H9 (cell line): ENCODE measurements around the gene PI3. TPM values are rescaled to one million over a fixed set of nuclear protein-coding genes. Genes with fewer than 3 reads are reported as not detected.

ENCODE experiments used
- DNase-seq: peaks from one replicate; pipeline ENCODE4 v3.0.0-alpha.2; 2017
- H2AFZ ChIP-seq: one replicate; pipeline ENCODE4 v1.6.1; 2013; ENCODE audit warnings: mild to moderate bottlenecking, low read length, control low read depth, moderate library complexity
- H2AK5ac ChIP-seq: 2 replicates; pipeline ENCODE4 v1.6.1; 2013; ENCODE audit warnings: low read length, control low read depth, mixed read lengths; ENCODE audit not compliant: insufficient read length
- H2BK120ac ChIP-seq: one replicate; pipeline ENCODE4 v1.6.1; 2013; ENCODE audit warnings: low read depth, mild to moderate bottlenecking, low read length, control low read depth, inconsistent platforms; ENCODE audit not compliant: poor library complexity, severe bottlenecking
- H2BK12ac ChIP-seq: 2 replicates; pipeline ENCODE4 v1.6.1; 2013; ENCODE audit warnings: low read length, control low read depth, mixed read lengths, low read depth; ENCODE audit not compliant: insufficient read length
- H2BK15ac ChIP-seq: 2 replicates; pipeline ENCODE4 v1.6.1; 2013; ENCODE audit warnings: low read depth, low read length, control low read depth
- H2BK20ac ChIP-seq: one replicate; pipeline ENCODE4 v1.6.1; 2013; ENCODE audit warnings: low read depth, mild to moderate bottlenecking, low read length, control low read depth, inconsistent platforms; ENCODE audit not compliant: poor library complexity, severe bottlenecking
- H2BK5ac ChIP-seq: 2 replicates; pipeline ENCODE4 v1.6.1; 2013; ENCODE audit warnings: low read length, control low read depth, mixed read lengths; ENCODE audit not compliant: insufficient read length
- H3K14ac ChIP-seq: 2 replicates; pipeline ENCODE4 v1.6.1; 2013; ENCODE audit warnings: low read length, control low read depth; ENCODE audit not compliant: insufficient read depth
- H3K18ac ChIP-seq: 2 replicates; pipeline ENCODE4 v1.6.1; 2013; ENCODE audit warnings: low read depth, mild to moderate bottlenecking, mixed read lengths, low read length, control low read depth; ENCODE audit not compliant: insufficient read length
- H3K23ac ChIP-seq: 2 replicates; pipeline ENCODE4 v1.6.1; 2013; ENCODE audit warnings: low read length, control low read depth, mixed read lengths, low read depth; ENCODE audit not compliant: insufficient read length
- H3K23me2 ChIP-seq: 2 replicates; pipeline ENCODE4 v1.6.1; 2013; ENCODE audit warnings: low read depth, mild to moderate bottlenecking, mixed read lengths, low read length, control low read depth; ENCODE audit not compliant: insufficient read length, poor library complexity, severe bottlenecking
- H3K27ac ChIP-seq: 2 replicates; pipeline ENCODE4 v1.5.1; 2013; ENCODE audit warnings: low read length, control low read depth, mixed read lengths, low read depth; ENCODE audit not compliant: insufficient read length
- H3K27me3 ChIP-seq: 2 replicates; pipeline ENCODE4 v1.6.1; 2013; ENCODE audit warnings: low read length, control low read depth, inconsistent platforms; ENCODE audit not compliant: insufficient read depth
- H3K4ac ChIP-seq: 2 replicates; pipeline ENCODE4 v1.6.1; 2013; ENCODE audit warnings: low read depth, mild to moderate bottlenecking, control low read depth, inconsistent platforms, low read length, moderate library complexity
- H3K4me1 ChIP-seq: 2 replicates; pipeline ENCODE4 v1.6.1; 2013; ENCODE audit warnings: low read length, control low read depth, inconsistent platforms; ENCODE audit not compliant: insufficient read depth
- H3K4me2 ChIP-seq: 2 replicates; pipeline ENCODE4 v1.6.1; 2013; ENCODE audit warnings: low read length, control low read depth, mixed read lengths; ENCODE audit not compliant: insufficient read length, insufficient read depth
- H3K56ac ChIP-seq: 2 replicates; pipeline ENCODE4 v1.6.1; 2013; ENCODE audit warnings: low read depth, mild to moderate bottlenecking, mixed read lengths, low read length, control low read depth; ENCODE audit not compliant: insufficient read length
- H3K79me1 ChIP-seq: 2 replicates; pipeline ENCODE4 v1.6.1; 2013; ENCODE audit warnings: low read depth, mild to moderate bottlenecking, moderate library complexity, low read length, control low read depth, inconsistent platforms; ENCODE audit not compliant: insufficient read depth, poor library complexity, severe bottlenecking
- H3K79me2 ChIP-seq: 2 replicates; pipeline ENCODE4 v1.6.1; 2013; ENCODE audit warnings: low read length, control low read depth, inconsistent platforms; ENCODE audit not compliant: insufficient read depth
- H3K9ac ChIP-seq: 2 replicates; pipeline ENCODE4 v1.6.1; 2013; ENCODE audit warnings: low read length, control low read depth, mixed read lengths; ENCODE audit not compliant: insufficient read length; ENCODE audit errors: extremely low read depth
- H3K9me3 ChIP-seq: one replicate; pipeline ENCODE4 v1.6.1; 2013; ENCODE audit warnings: low read depth, low read length, inconsistent platforms; ENCODE audit not compliant: control insufficient read depth
- H3T11ph ChIP-seq: one replicate; pipeline ENCODE4 v1.6.1; 2013; ENCODE audit warnings: mild to moderate bottlenecking, low read length, control low read depth, inconsistent platforms
- H4K20me1 ChIP-seq: one replicate; pipeline ENCODE4 v1.6.1; 2013; ENCODE audit not compliant: control insufficient read depth, insufficient read length, insufficient read depth
- H4K5ac ChIP-seq: 2 replicates; pipeline ENCODE4 v1.6.1; 2013; ENCODE audit warnings: low read depth, mild to moderate bottlenecking, mixed read lengths, low read length, control low read depth; ENCODE audit not compliant: insufficient read length
- H4K8ac ChIP-seq: replicated peaks from 2 replicates; pipeline ENCODE4 v1.6.1; 2013; ENCODE audit warnings: low read length, control low read depth, mixed read lengths, low read depth; ENCODE audit not compliant: insufficient read length
- H4K91ac ChIP-seq: 2 replicates; pipeline ENCODE4 v1.6.1; 2013; ENCODE audit warnings: low read depth, mild to moderate bottlenecking, moderate library complexity, mixed read lengths, low read length, control low read depth; ENCODE audit not compliant: insufficient read length
- H3K27ac Mint-ChIP-seq, 3 experiments: 2 replicates in 2 of 3; 3 replicates in 1 of 3; pipeline ENCODE4 v1.8.0; 2020 to 2021; ENCODE audit warnings: mixed read lengths in 3 of 3, mild to moderate bottlenecking in 1 of 3, moderate library complexity in 1 of 3
- H3K27me3 Mint-ChIP-seq: 2 replicates; pipeline ENCODE4 v1.8.0; 2021; ENCODE audit warnings: low read depth, mild to moderate bottlenecking, moderate library complexity, mixed read lengths
- H3K36me3 Mint-ChIP-seq, 3 experiments: 2 replicates in 2 of 3; 3 replicates in 1 of 3; pipeline ENCODE4 v1.8.0; 2020 to 2021; ENCODE audit warnings: low read depth in 3 of 3, mixed read lengths in 3 of 3; ENCODE audit not compliant: insufficient read depth in 1 of 3
- H3K4me1 Mint-ChIP-seq, 2 experiments: 2 replicates each; pipeline ENCODE4 v1.8.0; 2020; ENCODE audit warnings: mixed read lengths in 2 of 2
- H3K4me3 Mint-ChIP-seq, 2 experiments: 2 replicates in 1 of 2; 3 replicates in 1 of 2; pipeline ENCODE4 v1.8.0; 2020 to 2021; ENCODE audit warnings: mild to moderate bottlenecking in 2 of 2, mixed read lengths in 2 of 2, moderate library complexity in 1 of 2
- H3K9me3 Mint-ChIP-seq, 2 experiments: 2 replicates in 1 of 2; 3 replicates in 1 of 2; pipeline ENCODE4 v1.8.0; 2020; ENCODE audit warnings: mild to moderate bottlenecking in 2 of 2, mixed read lengths in 2 of 2, moderate library complexity in 1 of 2
- CTCF ChIP-seq: fragments of 200-600 bp; sonication (generic); conservative IDR thresholded peaks from 3 replicates; pipeline ENCODE4 v1.8.0; 2021; ENCODE audit warnings: antibody characterized with exemption, mild to moderate bottlenecking
- WGBS: extraction: QIAGEN DNeasy Blood & Tissue Kit; methylation state at CpG from one replicate; pipeline ENCODE4 v1.1.7; 2013; ENCODE audit warnings: missing lambda C conversion rate, low lambda C conversion rate, mixed read lengths; ENCODE audit not compliant: insufficient read length; ENCODE audit errors: extremely low coverage; 5-methylcytosine and 5-hydroxymethylcytosine counted together
- total RNA-seq: library from RNA; stranded (reverse); gene quantifications from 2 replicates; pipeline ENCODE4 v1.2.1, GENCODE V29; 2021

PI3 gene
- total RNA-seq, 1 experiment from 2014 or later, result not detected

- Histone ChIP-seq H3K27ac (no peak overlapping the region), H3K9me3 (no peaks in the 10 kb centered on the region), H4K8ac (no peak overlapping the region), H2BK120ac (no peak overlapping the region), H2BK12ac (no peak overlapping the region), H3K27me3 (no peaks in the 10 kb centered on the region), H2AFZ (no peak overlapping the region), H3K4me1 (no peaks in the 10 kb centered on the region), H3K56ac (no peak overlapping the region), H4K5ac (no peak overlapping the region), H3K4ac (no peak overlapping the region), H3T11ph (no peak overlapping the region), H2BK15ac (no peak overlapping the region), H3K79me2 (no peaks in the 10 kb centered on the region), H2AK5ac (no peak overlapping the region), H3K4me2 (no peak overlapping the region), H2BK20ac (no peak overlapping the region), H3K23ac (no peak overlapping the region), H3K79me1 (no peaks in the 10 kb centered on the region), H4K20me1 (no peaks in the 10 kb centered on the region), H3K14ac (no peak overlapping the region), H3K18ac (no peak overlapping the region), H3K23me2 (no peaks in the 10 kb centered on the region), H4K91ac (no peak overlapping the region), H3K9ac (no peak overlapping the region), H2BK5ac (no peak overlapping the region)
- no peak for DNase-seq
- TF ChIP-seq CTCF, result no peak
- Mint-ChIP-seq H3K9me3 (peaks cover 0 to 2% of the 10 kb centered on the region in 2 experiments; a peak in 1 of 5 replicates), H3K4me3 (no peak overlapping the region), H3K4me1 (no peaks in the 10 kb centered on the region), H3K27me3 (peaks cover 15% of the 10 kb centered on the region), H3K36me3 (no peaks in the 10 kb centered on the region), H3K27ac (no peak overlapping the region)
- no CpG with 5 or more reads among the region's 1 CpG for WGBS
These were observed 1.2 kb upstream of the PI3 start for GRCh38 chr20:45173522-45173921.
